OCI-LY1 (cell line): ENCODE results near the gene ACTR5.

ENCODE experiments used
- CTCF ChIP-seq: fragments of 200-600 bp; sonication (generic), shearing (Covaris generic); IDR thresholded peaks from 2 replicates; pipeline ENCODE4 v1.5.1; 2017; ENCODE audit warnings: mild to moderate bottlenecking, antibody characterized with exemption, low read length, moderate library complexity, mixed read lengths
- EZH2 ChIP-seq: fragments of 200-600 bp; sonication (generic), shearing (Covaris generic); IDR thresholded peaks from 2 replicates; pipeline ENCODE4 v1.8.0; 2017; ENCODE audit warnings: borderline replicate concordance, mixed run types, mild to moderate bottlenecking, antibody characterized with exemption, low read length, moderate library complexity, mixed read lengths

- no peak for TF ChIP-seq CTCF
- no peak for TF ChIP-seq EZH2
These were observed 41.8 kb upstream of the ACTR5 start for GRCh38 chr20:38706509-38706908.
